HEK293 (cell line): ENCODE results near the gene DDIT4.

ENCODE experiments used
- CTCF ChIA-PET: fragments of 350-600 bp; formaldehyde crosslinking; extraction: SDS; loops from one replicate; lab custom pipeline; 2021; ENCODE audit warnings: antibody characterized with exemption; lab: Yijun Ruan, JAX
- POLR2A ChIA-PET: fragments of 300-600 bp; formaldehyde crosslinking; extraction: SDS; loops from one replicate; lab custom pipeline; 2020; ENCODE audit warnings: antibody characterized with exemption, inconsistent platforms; lab: Yijun Ruan, JAX
- H3K27ac ChIP-seq: fragments of 200-500 bp; sonication (Bioruptor generic); 2 replicates; pipeline ENCODE4 v1.5.1; 2014; ENCODE audit warnings: low read depth, low read length, control low read depth, inconsistent platforms; ENCODE audit errors: extremely low read depth
- H3K36me3 ChIP-seq, 2 experiments: fragments of 200-500 bp in 1 of 2; sonication (Bioruptor generic) in 1 of 2; 1 replicate in 1 of 2; 2 replicates in 1 of 2; pipeline ENCODE4 v1.5.1; 2014 to 2017; ENCODE audit warnings: inconsistent platforms in 2 of 2, low read length in 2 of 2; ENCODE audit not compliant: control insufficient read depth in 2 of 2, insufficient read depth in 1 of 2
- H3K4me1 ChIP-seq: fragments of 200-500 bp; sonication (Bioruptor generic); 2 replicates; pipeline ENCODE4 v1.5.1; 2014; ENCODE audit warnings: mild to moderate bottlenecking, low read length, inconsistent platforms; ENCODE audit not compliant: control insufficient read depth, insufficient read depth
- H3K4me3 ChIP-seq: 2 replicates; pipeline ENCODE4 v1.5.1; 2011; ENCODE audit warnings: low read depth, mild to moderate bottlenecking, control low read depth, low read length, moderate library complexity
- H3K9me3 ChIP-seq: fragments of 200-500 bp; sonication (Bioruptor generic); 2 replicates; pipeline ENCODE4 v1.5.1; 2014; ENCODE audit warnings: low read depth, low read length, inconsistent platforms; ENCODE audit not compliant: control insufficient read depth, insufficient read depth
- EGR2 ChIP-seq: fragments of 450-650 bp; formaldehyde crosslinking; IDR thresholded peaks from 2 replicates; pipeline ENCODE4 v1.5.1; 2016; ENCODE audit warnings: low read depth, missing biosample characterization, missing genetic modification characterization
- GFI1B ChIP-seq: fragments of 450-650 bp; formaldehyde crosslinking; IDR thresholded peaks from 2 replicates; pipeline ENCODE4 v1.5.1; 2016; ENCODE audit warnings: missing biosample characterization, missing genetic modification characterization
- KLF1 ChIP-seq: fragments of 450-650 bp; formaldehyde crosslinking; IDR thresholded peaks from 2 replicates; pipeline ENCODE4 v1.5.1; 2016; ENCODE audit warnings: missing biosample characterization, missing genetic modification characterization
- MEIS1 ChIP-seq: sonication (generic); formaldehyde crosslinking; IDR thresholded peaks from 2 replicates; pipeline ENCODE4 v1.8.1; 2022; ENCODE audit warnings: missing genetic modification reagents, mild to moderate bottlenecking, borderline replicate concordance
- OSR2 ChIP-seq: fragments of 450-650 bp; formaldehyde crosslinking; IDR thresholded peaks from 2 replicates; pipeline ENCODE4 v1.5.1; 2016; ENCODE audit warnings: missing biosample characterization, missing genetic modification characterization
- PRDM10 ChIP-seq: fragments of 450-650 bp; formaldehyde crosslinking; IDR thresholded peaks from 2 replicates; pipeline ENCODE4 v1.5.1; 2016; ENCODE audit warnings: missing biosample characterization, missing genetic modification characterization
- SP7 ChIP-seq: fragments of 450-650 bp; formaldehyde crosslinking; IDR thresholded peaks from 2 replicates; pipeline ENCODE4 v1.5.1; 2016; ENCODE audit warnings: missing biosample characterization, missing genetic modification characterization
- TCF7L2 ChIP-seq: IDR thresholded peaks from 2 replicates; pipeline ENCODE4 v1.6.1; 2011; ENCODE audit warnings: low read depth, mild to moderate bottlenecking, inconsistent platforms, low read length, moderate library complexity, borderline replicate concordance
- ZBTB11 ChIP-seq: fragments of 450-650 bp; formaldehyde crosslinking; conservative IDR thresholded peaks from 2 replicates; pipeline ENCODE4 v1.5.1; 2016; ENCODE audit warnings: low read depth, missing biosample characterization, missing genetic modification characterization
- ZBTB17 ChIP-seq: fragments of 450-650 bp; formaldehyde crosslinking; IDR thresholded peaks from 2 replicates; pipeline ENCODE4 v1.5.1; 2016; ENCODE audit warnings: missing biosample characterization, missing genetic modification characterization
- ZFP37 ChIP-seq: fragments of 450-650 bp; formaldehyde crosslinking; IDR thresholded peaks from 2 replicates; pipeline ENCODE4 v1.5.1; 2016; ENCODE audit warnings: missing biosample characterization, missing genetic modification characterization
- ZNF148 ChIP-seq: fragments of 450-650 bp; formaldehyde crosslinking; IDR thresholded peaks from 2 replicates; pipeline ENCODE4 v1.5.0; 2017; ENCODE audit warnings: missing biosample characterization, missing genetic modification characterization, borderline replicate concordance
- ZNF174 ChIP-seq: fragments of 450-650 bp; formaldehyde crosslinking; IDR thresholded peaks from 2 replicates; pipeline ENCODE4 v1.5.0; 2017; ENCODE audit warnings: missing biosample characterization, mild to moderate bottlenecking, missing genetic modification characterization
- ZNF26 ChIP-seq: fragments of 450-650 bp; formaldehyde crosslinking; IDR thresholded peaks from 2 replicates; pipeline ENCODE4 v1.5.1; 2016; ENCODE audit warnings: missing biosample characterization, missing genetic modification characterization
- ZNF280D ChIP-seq: fragments of 450-650 bp; formaldehyde crosslinking; IDR thresholded peaks from 2 replicates; pipeline ENCODE4 v1.5.1; 2016; ENCODE audit warnings: missing biosample characterization, missing genetic modification characterization
- ZNF324 ChIP-seq: fragments of 450-650 bp; formaldehyde crosslinking; IDR thresholded peaks from 2 replicates; pipeline ENCODE4 v1.5.1; 2016; ENCODE audit warnings: missing biosample characterization, missing genetic modification characterization
- ZNF335 ChIP-seq: fragments of 450-650 bp; formaldehyde crosslinking; conservative IDR thresholded peaks from 2 replicates; pipeline ENCODE4 v1.5.1; 2016; ENCODE audit warnings: missing biosample characterization, missing genetic modification characterization
- ZNF350 ChIP-seq: fragments of 450-650 bp; formaldehyde crosslinking; IDR thresholded peaks from 2 replicates; pipeline ENCODE4 v1.5.0; 2017; ENCODE audit warnings: missing biosample characterization, mild to moderate bottlenecking, missing genetic modification characterization
- ZNF366 ChIP-seq: fragments of 450-650 bp; formaldehyde crosslinking; conservative IDR thresholded peaks from 2 replicates; pipeline ENCODE4 v1.5.1; 2016; ENCODE audit warnings: missing biosample characterization, missing genetic modification characterization
- ZNF394 ChIP-seq: fragments of 450-650 bp; formaldehyde crosslinking; IDR thresholded peaks from 2 replicates; pipeline ENCODE4 v1.5.1; 2016; ENCODE audit warnings: missing biosample characterization, missing genetic modification characterization, mild to moderate bottlenecking, moderate library complexity, borderline replicate concordance
- ZNF596 ChIP-seq: fragments of 450-650 bp; IDR thresholded peaks from 2 replicates; pipeline ENCODE4 v1.5.0; 2018; ENCODE audit warnings: missing biosample characterization, mild to moderate bottlenecking, missing genetic modification characterization, moderate library complexity
- ZNF600 ChIP-seq: fragments of 450-650 bp; formaldehyde crosslinking; IDR thresholded peaks from 2 replicates; pipeline ENCODE4 v1.5.1; 2016; ENCODE audit warnings: missing biosample characterization, missing genetic modification characterization
- ZNF664 ChIP-seq: fragments of 450-650 bp; formaldehyde crosslinking; IDR thresholded peaks from 2 replicates; pipeline ENCODE4 v1.5.1; 2016; ENCODE audit warnings: missing biosample characterization, missing genetic modification characterization

The DDIT4 gene

GRCh38 chr10:72308320-72308987 lies 34.7 kb downstream of the DDIT4 start:
- CTCF ChIA-PET = interaction anchor here (0.8 to 1.1 kb wide), 2 partner anchors 10 to 12 kb away, joined by 3 to 4 read pairs; no protein-coding TSS in a partner anchor
- no peaks in the 10 kb centered on the region for H3K4me1 ChIP-seq
- H3K36me3 ChIP-seq = no peaks in the 10 kb centered on the region
- no peak overlapping the region for H3K4me3 ChIP-seq
- POLR2A ChIA-PET = interaction anchor here (1.1 to 2.2 kb wide), 4 partner anchors 12 to 35 kb away, joined by 3 to 13 read pairs (median 8); partner anchors contain the start of gene DDIT4
- H3K9me3 ChIP-seq = no peaks in the 10 kb centered on the region
- H3K27ac ChIP-seq = no peak overlapping the region; the same call in 1 of the 2 replicates
- no peak for TF ChIP-seq ZNF324 (tag by site-specific recombination)
- 0 out of 2 replicates have a peak, but pooled peaks have one; percentile 43 for TF ChIP-seq ZFP37 (tag by site-specific recombination)
- no peak for TF ChIP-seq ZBTB11 (tag by site-specific recombination)
- peak; percentile 84 for TF ChIP-seq ZNF600
- no peak for TF ChIP-seq MEIS1 (CRISPR knock-in tag)
- peak; percentile 53 for TF ChIP-seq OSR2 (tag by site-specific recombination)
- peak; percentile 21; the same call in 1 of the 2 replicates for TF ChIP-seq ZNF394 (tag by site-specific recombination)
- no peak for TF ChIP-seq ZNF664 (tag by site-specific recombination)
- peak; percentile 54 for TF ChIP-seq SP7 (tag by site-specific recombination)
- 0 out of 2 replicates have a peak, but pooled peaks have one; percentile 18 for TF ChIP-seq KLF1 (tag by site-specific recombination)
- TF ChIP-seq ZNF366 (tag by site-specific recombination) = peak; percentile 70
- no peak for TF ChIP-seq ZNF148 (tag by site-specific recombination)
- TF ChIP-seq ZBTB17 = peak; percentile 70
- no peak for TF ChIP-seq GFI1B
- TF ChIP-seq ZNF174 = no peak
- no peak for TF ChIP-seq ZNF26 (tag by site-specific recombination)
- no peak for TF ChIP-seq ZNF350
- TF ChIP-seq ZNF596 = no peak
- TF ChIP-seq ZNF280D (tag by site-specific recombination) = peak; percentile 60; the same call in 1 of the 2 replicates
- 0 out of 2 replicates have a peak, but pooled peaks have one; percentile 20 for TF ChIP-seq PRDM10
- peak; percentile 42; the same call in 1 of the 2 replicates for TF ChIP-seq ZNF335
- no peak for TF ChIP-seq EGR2 (tag by site-specific recombination)
- no peak for TF ChIP-seq TCF7L2
